Retinal pigment epithelial cell (primary cell): ENCODE measurements around the gene EXOSC3.
"Not testable (repeated sequence)": the region's sequence is repeated elsewhere in the genome, so short reads cannot be mapped to it uniquely, and the experiment has no call there.

Experiments used
- DNase-seq: peaks from one replicate; pipeline ENCODE4 v3.0.0-alpha.2; 2010; ENCODE audit warnings: low read depth
- H3K4me3 ChIP-seq: 2 replicates; pipeline ENCODE4 v1.5.1; 2011; ENCODE audit warnings: mild to moderate bottlenecking, low read length, control low read depth, moderate library complexity
- TF ChIP-seq, protein P1 (sequence below): conservative IDR thresholded peaks from 2 replicates; pipeline ENCODE4 v1.5.1; 2011; ENCODE audit warnings: low read depth, low read length, control low read depth, inconsistent platforms

EXOSC3 gene

GRCh38 chr9:37784616-37785483 lies at the start of gene EXOSC3:
Gene EXOSC3 (minus strand): TSS chr9:37785064. CDS start chr9:37785044, 20 bp downstream.
- peak within 1 kb of the TSS; percentile 97 for H3K4me3 ChIP-seq
- peak; percentile 76 for DNase-seq
- TF ChIP-seq, protein P1, sequence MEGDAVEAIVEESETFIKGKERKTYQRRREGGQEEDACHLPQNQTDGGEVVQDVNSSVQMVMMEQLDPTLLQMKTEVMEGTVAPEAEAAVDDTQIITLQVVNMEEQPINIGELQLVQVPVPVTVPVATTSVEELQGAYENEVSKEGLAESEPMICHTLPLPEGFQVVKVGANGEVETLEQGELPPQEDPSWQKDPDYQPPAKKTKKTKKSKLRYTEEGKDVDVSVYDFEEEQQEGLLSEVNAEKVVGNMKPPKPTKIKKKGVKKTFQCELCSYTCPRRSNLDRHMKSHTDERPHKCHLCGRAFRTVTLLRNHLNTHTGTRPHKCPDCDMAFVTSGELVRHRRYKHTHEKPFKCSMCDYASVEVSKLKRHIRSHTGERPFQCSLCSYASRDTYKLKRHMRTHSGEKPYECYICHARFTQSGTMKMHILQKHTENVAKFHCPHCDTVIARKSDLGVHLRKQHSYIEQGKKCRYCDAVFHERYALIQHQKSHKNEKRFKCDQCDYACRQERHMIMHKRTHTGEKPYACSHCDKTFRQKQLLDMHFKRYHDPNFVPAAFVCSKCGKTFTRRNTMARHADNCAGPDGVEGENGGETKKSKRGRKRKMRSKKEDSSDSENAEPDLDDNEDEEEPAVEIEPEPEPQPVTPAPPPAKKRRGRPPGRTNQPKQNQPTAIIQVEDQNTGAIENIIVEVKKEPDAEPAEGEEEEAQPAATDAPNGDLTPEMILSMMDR = no peak

DNA sequence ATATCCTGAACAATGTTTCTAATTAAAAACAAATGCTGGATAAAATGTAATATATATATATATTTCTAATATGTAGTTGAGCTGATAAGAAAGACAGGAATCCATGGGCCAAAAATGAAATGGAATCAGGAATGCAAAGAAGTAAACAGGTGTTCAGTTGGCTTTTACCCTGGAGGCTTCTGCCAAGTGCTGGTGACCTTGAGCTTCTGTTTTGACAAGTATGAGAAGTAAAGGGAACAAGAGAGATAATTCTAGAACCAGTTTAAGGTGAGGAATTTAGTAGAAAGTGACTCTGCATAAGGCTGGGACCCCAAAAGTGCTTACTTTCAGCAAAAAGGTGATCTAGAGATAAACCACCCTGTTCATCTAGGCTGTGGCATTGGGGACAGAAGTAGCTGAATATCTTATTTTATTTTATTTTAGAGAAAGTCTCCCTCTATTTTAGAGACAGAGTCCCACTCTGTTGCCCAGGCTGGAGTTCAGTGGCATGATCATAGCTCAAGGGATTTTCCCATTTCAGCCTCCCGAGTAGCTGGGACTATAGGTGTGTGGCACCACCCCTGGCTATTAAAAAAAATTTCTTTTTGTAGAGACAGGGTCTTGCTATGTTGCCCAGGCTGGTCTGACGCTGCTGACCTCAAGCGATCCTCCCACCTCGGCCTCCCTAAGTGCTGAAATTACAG lies 42.8 kb upstream of the EXOSC3 start:
- TF ChIP-seq, protein P1 = no peak
- H3K4me3 ChIP-seq = no peak overlapping the region
- no peak for DNase-seq

DNA sequence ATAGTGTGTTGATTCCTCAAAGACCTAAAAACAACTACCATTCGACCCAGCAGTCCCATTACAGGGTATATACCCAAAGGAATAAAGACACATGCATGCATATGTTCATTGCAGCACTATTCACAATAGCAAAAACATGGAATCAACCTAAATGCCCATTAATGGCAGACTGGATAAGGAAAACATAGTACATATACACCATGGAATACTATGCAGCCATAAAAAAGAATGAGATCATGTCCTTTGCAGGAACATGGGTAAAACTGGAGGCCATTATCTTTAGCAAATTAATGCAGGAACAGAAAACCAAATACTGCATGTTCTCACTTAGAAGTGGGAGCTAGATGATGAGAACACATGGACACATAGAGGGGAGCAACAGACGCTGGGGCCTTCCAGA lies 40.3 kb upstream of the EXOSC3 start:
- H3K4me3 ChIP-seq, DNase-seq: not testable (repeated sequence)

DNA sequence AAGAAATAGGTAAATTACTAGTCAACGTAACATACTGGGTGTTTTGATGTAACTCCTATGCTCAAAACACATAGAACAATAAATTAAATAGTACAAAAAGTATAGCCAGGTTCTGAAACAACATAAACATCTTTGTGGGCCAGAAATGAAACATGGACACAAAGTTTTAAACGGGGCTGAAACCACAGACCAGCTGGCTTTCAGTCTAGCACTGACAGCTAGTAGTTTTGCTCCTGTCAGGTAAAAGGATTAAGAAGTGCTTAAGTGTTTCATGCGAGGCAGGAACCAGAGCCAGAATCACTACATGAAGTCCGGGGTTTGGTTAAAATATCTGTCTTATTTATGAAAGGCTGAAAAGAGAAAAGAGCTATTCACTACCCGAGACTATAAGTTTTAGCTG lies 35.3 kb upstream of the EXOSC3 start:
- H3K4me3 ChIP-seq = no peak overlapping the region
- DNase-seq = no peak
- TF ChIP-seq, protein P1 = no peak

DNA sequence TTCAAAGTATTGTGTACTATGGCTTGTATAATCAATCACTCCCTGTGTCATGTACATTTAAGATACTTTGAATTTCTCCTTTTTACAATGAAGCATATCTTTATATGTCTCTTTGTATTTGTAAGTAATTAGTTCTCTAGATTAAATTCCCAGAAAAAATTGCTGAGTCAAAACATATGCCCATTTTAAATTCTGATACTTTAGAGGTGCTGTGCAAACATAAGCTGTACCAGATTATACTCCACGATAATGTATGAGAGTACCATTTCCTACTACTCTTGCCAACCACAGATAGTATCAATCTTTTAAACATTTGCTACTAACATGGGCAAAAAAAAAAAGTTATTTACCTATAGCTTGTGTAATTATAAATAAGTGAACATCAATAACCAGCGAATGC lies 34.0 kb upstream of the EXOSC3 start:
- TF ChIP-seq, protein P1 = no peak
- no peak overlapping the region for H3K4me3 ChIP-seq
- DNase-seq = no peak

DNA sequence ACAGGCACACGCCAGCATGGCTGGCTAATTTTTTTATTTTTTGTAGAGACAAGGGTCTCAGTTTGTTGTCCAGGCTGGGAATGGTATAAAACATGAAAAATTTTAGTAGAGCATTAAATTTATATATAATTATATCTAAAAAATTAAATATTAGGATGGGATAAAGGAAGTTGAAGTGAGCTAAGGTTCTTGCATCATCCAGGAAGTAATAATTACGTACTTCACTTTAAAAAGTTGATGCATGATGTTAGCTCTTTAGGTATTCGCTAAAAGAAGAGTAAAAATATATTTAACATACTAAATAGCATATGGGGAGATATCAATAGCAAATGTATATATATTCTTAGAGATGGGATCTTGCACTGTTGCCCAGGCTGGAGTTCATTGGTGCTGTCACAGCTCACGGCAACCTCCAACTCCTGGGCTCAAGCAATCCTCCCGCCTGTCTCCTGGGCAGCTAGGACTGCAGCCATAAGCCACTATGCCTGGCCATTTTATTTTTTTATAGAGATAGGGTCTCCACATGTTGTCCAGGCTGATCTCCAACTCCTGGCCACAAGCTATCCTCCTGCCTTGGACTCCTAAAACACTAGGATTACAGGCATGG lies 28.0 kb upstream of the EXOSC3 start:
- no peak for DNase-seq
- H3K4me3 ChIP-seq = no peak overlapping the region
- TF ChIP-seq, protein P1 = no peak

DNA sequence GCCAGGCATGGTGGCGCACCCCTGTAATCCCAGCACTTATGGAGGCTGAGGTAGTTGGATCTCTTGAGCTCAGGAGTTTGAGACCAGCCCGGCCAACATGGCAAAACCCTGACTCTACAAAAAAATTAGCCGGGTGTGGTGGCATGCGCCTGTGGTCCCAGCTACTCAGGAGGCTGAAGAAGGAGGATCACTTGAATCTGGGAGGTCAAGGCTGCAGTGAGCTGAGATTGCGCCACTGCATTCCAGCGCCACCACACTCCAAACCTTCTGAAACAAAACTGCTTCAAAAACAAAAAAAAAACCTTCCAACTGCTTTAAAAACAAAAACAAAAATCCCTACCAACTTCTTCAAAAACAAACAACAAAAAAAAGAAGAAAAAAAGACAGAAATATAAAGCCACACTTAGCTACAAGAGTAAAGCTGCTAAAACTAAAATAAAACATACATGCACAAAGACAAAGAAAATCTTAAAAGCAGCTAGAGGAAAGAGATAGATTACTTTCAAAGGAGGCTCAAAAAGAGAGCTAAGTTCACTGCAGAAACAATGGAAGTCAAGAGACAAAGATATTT lies 27.1 kb upstream of the EXOSC3 start:
- DNase-seq = no peak
- TF ChIP-seq, protein P1 = no peak
- no peak overlapping the region for H3K4me3 ChIP-seq

DNA sequence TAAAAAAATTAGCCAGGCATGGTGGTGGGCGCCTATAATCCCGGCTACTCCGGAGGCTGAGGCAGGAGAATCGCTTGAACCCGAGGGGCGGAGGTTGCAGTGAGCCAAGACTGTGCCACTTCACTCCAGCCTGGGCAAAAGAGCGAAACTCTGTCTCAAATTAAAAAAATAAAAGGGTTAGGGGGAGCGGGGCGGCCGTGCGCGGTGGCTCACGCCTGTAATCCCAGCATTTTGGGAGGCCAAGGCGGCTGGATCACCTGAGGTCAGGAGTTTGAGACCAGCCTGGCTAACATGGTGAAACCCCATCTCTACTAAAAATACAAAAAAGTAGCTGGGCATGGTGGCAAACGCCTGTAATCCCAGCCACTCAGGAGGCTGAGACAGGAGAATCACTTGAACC lies 24.8 kb upstream of the EXOSC3 start:
- H3K4me3 ChIP-seq, DNase-seq: not testable (repeated sequence)
